K562 (cell line): ENCODE data around the gene ECT2. TPM values are rescaled to one million over a fixed set of nuclear protein-coding genes. Genes with fewer than 3 reads are reported as not detected.

ENCODE experiments used
- ATAC-seq: fragments of 200-7000 bp; cut with Tn5 transposase; 3 replicates; pipeline ENCODE4 v1.9.1; 2020; ENCODE audit warnings: moderate library complexity
- Bru-seq: library from RNA; stranded (reverse); fragments of 400-500 nt; gene quantifications from one replicate; lab custom pipeline; 2021; lab: Mats Ljungman, UMichigan
- BruChase-seq, 2 experiments: library from RNA; stranded (reverse); fragments of 400-500 nt; gene quantifications; one replicate each; lab custom pipeline; 2021; lab: Mats Ljungman, UMichigan
- BruUV-seq: library from RNA; stranded (reverse); fragments of 400-500 nt; replicated peaks from 2 replicates; lab custom pipeline; 2021; lab: Mats Ljungman, UMichigan
- CTCF ChIA-PET: fragments of 300-600 bp; formaldehyde crosslinking; extraction: SDS; loops from one replicate; lab custom pipeline; 2021; ENCODE audit warnings: low intra/inter-chr PET ratio; lab: Yijun Ruan, JAX
- POLR2A ChIA-PET: fragments of 300-600, 350-650 bp; sonication (Branson Sonifier 250); formaldehyde crosslinking; extraction: SDS; loops from one replicate; lab custom pipeline; 2021; ENCODE audit warnings: antibody characterized with exemption, inconsistent platforms; lab: Yijun Ruan, JAX
- DNase-seq, 4 experiments: peaks; one replicate each; pipeline versions ENCODE4 v3.0.0 to v3.0.0-alpha.2; 2011 to 2018; ENCODE audit warnings: low spot score in 3 of 4, mixed read lengths in 3 of 4; ENCODE audit errors: extremely low read depth in 1 of 4
- FAIRE-seq: peaks from 2 replicates; lab custom pipeline; 2011; peaks lifted over from hg19 to GRCh38; lab: Jason Lieb, UNC
- H2AFZ ChIP-seq: 2 replicates; pipeline ENCODE4 v1.6.0; 2011; ENCODE audit warnings: low read depth, low read length, control low read depth, inconsistent platforms
- H3K27ac ChIP-seq: fragments of 200-600 bp; 3 replicates; pipeline ENCODE4 v1.8.0; 2011; ENCODE audit warnings: low read depth, mild to moderate bottlenecking, control low read depth, inconsistent platforms, low read length, moderate library complexity, mixed read lengths; ENCODE audit errors: extremely low read depth
- H3K27me3 ChIP-seq, 2 experiments: fragments of 300-600 bp in 1 of 2; 2 replicates in 1 of 2; 3 replicates in 1 of 2; pipeline versions ENCODE4 v1.6.0 to v1.8.0; 2011; ENCODE audit warnings: inconsistent platforms in 2 of 2, low read length in 2 of 2, mild to moderate bottlenecking in 1 of 2, mixed read lengths in 1 of 2, moderate library complexity in 1 of 2; ENCODE audit not compliant: control insufficient read depth in 2 of 2, insufficient read depth in 2 of 2
- H3K36me3 ChIP-seq: fragments of 300-600 bp; 3 replicates; pipeline ENCODE4 v1.8.0; 2011; ENCODE audit warnings: mild to moderate bottlenecking, low read length, inconsistent platforms; ENCODE audit not compliant: control insufficient read depth, insufficient read depth
- H3K4me1 ChIP-seq, 2 experiments: fragments of 200-600 bp in 1 of 2; replicated peaks in 1 of 2; 2 replicates in 1 of 2; 3 replicates in 1 of 2; pipeline versions ENCODE4 v1.5.1 to v1.8.0; 2011; ENCODE audit warnings: inconsistent platforms in 2 of 2, low read length in 2 of 2, mild to moderate bottlenecking in 1 of 2, mixed read lengths in 1 of 2, moderate library complexity in 1 of 2; ENCODE audit not compliant: control insufficient read depth in 2 of 2, insufficient read depth in 2 of 2
- H3K4me2 ChIP-seq: 2 replicates; pipeline ENCODE4 v1.6.1; 2011; ENCODE audit warnings: low read length, control low read depth, inconsistent platforms, mixed read lengths; ENCODE audit not compliant: insufficient read depth
- H3K4me3 ChIP-seq: fragments of 200-600 bp; sonication (generic), shearing (Covaris generic); 2 replicates; pipeline ENCODE4 v1.5.1; 2016; ENCODE audit warnings: control low read depth, inconsistent platforms
- H3K79me2 ChIP-seq: fragments of 200-600 bp; 3 replicates; pipeline ENCODE4 v1.8.0; 2011; ENCODE audit warnings: low read length, inconsistent platforms; ENCODE audit not compliant: control insufficient read depth, insufficient read depth
- H3K9ac ChIP-seq, 2 experiments: 2 replicates each; pipeline versions ENCODE4 v1.6.0 to v1.6.1; 2011; ENCODE audit warnings: low read depth in 2 of 2, low read length in 2 of 2, control low read depth in 1 of 2, inconsistent platforms in 1 of 2, mild to moderate bottlenecking in 1 of 2, mixed read lengths in 1 of 2; ENCODE audit not compliant: insufficient read depth in 1 of 2
- H3K9me1 ChIP-seq: one replicate; pipeline ENCODE4 v1.6.0; 2011; ENCODE audit warnings: inconsistent platforms, mild to moderate bottlenecking, low read length, moderate library complexity; ENCODE audit not compliant: control insufficient read depth, insufficient read depth
- H3K9me3 ChIP-seq: replicated peaks from 2 replicates; pipeline ENCODE4 v1.5.1; 2011; ENCODE audit warnings: low read depth, low read length, inconsistent platforms; ENCODE audit not compliant: control insufficient read depth, insufficient read depth
- H4K20me1 ChIP-seq: replicated peaks from 2 replicates; pipeline ENCODE4 v1.6.1; 2011; ENCODE audit warnings: low read length, inconsistent platforms, mixed read lengths; ENCODE audit not compliant: control insufficient read depth, insufficient read depth
- ATF7 ChIP-seq: fragments of 450-650 bp; IDR thresholded peaks from 2 replicates; pipeline ENCODE4 v1.7.1; 2014; ENCODE audit warnings: mild to moderate bottlenecking, moderate library complexity
- EP300 ChIP-seq: IDR thresholded peaks from 2 replicates; pipeline ENCODE4 v1.6.1; 2012; ENCODE audit warnings: low read length, improper control_type of control experiment
- ETV1 ChIP-seq: fragments of 450-650 bp; conservative IDR thresholded peaks from 2 replicates; pipeline ENCODE4 v1.6.1; 2016; ENCODE audit warnings: missing genetic modification characterization, control low read depth, low read depth, missing compliant biosample characterization
- GATAD2B ChIP-seq: fragments of 450-650 bp; IDR thresholded peaks from 2 replicates; pipeline ENCODE4 v1.6.1; 2017; ENCODE audit warnings: mild to moderate bottlenecking, borderline replicate concordance
- HCFC1 ChIP-seq: IDR thresholded peaks from 2 replicates; pipeline ENCODE4 v1.6.1; 2012; ENCODE audit warnings: low read depth, low read length, improper control_type of control experiment
- PPARD ChIP-seq: fragments of 250-450 bp; sonication (Bioruptor Pico); IDR thresholded peaks from 2 replicates; pipeline ENCODE4 v1.8.0; 2022; ENCODE audit warnings: inconsistent platforms, mild to moderate bottlenecking, moderate library complexity
- SAFB2 ChIP-seq: fragments of 200-400 bp; formaldehyde crosslinking; IDR thresholded peaks from 2 replicates; pipeline ENCODE4 v1.6.1; 2018; ENCODE audit warnings: borderline replicate concordance, low read length, low read depth, moderate library complexity; ENCODE audit not compliant: severe bottlenecking
- TBP ChIP-seq: optimal IDR thresholded peaks from 2 replicates; pipeline ENCODE3; 2011; ENCODE audit warnings: low read depth, low read length, improper control_type of control experiment
- THRAP3 ChIP-seq: fragments of 450-650 bp; IDR thresholded peaks from 2 replicates; pipeline ENCODE4 v1.6.1; 2016; ENCODE audit warnings: mild to moderate bottlenecking, inconsistent platforms, borderline replicate concordance
- ZFP91 ChIP-seq: sonication (generic); formaldehyde crosslinking; IDR thresholded peaks from 2 replicates; pipeline ENCODE4 v1.8.0; 2022; ENCODE audit warnings: mild to moderate bottlenecking, missing genetic modification reagents
- ZNF133 ChIP-seq: fragments of 250-450 bp; sonication (Bioruptor Pico); IDR thresholded peaks from 2 replicates; pipeline ENCODE4 v1.4.0; 2020; ENCODE audit warnings: mild to moderate bottlenecking
- WGBS: fragments of 100-300 bp; shearing (Covaris generic); methylation state at CpG from one replicate; pipeline ENCODE4 v1.1.6; 2016; ENCODE audit warnings: low coverage, mixed read lengths; ENCODE audit not compliant: insufficient coverage; ENCODE audit errors: missing lambda C conversion rate; 5-methylcytosine and 5-hydroxymethylcytosine counted together
- in situ Hi-C: fragments of 300-500 bp; cut with MboI; formaldehyde crosslinking; loops from 4 replicates; pipeline ENCODE4 v1.15.0; 2018; ENCODE audit warnings: inconsistent platforms, mixed read lengths
- intact Hi-C: fragments of 100-400 bp; cut with micrococcal nuclease; formaldehyde crosslinking; loops from 2 replicates; pipeline ENCODE4 v1.14.2; 2022
- long read RNA-seq, 3 experiments: library from polyadenylated mRNA in 2 of 3; library from RNA in 1 of 3; unstranded in 2 of 3; stranded (forward) in 1 of 3; transcript quantifications; one replicate each; pipeline ENCODE4 v2.0.0, GENCODE V29; 2019 to 2022
- polyA minus RNA-seq, 3 experiments: library from RNA; depleted of rRNA, polyadenylated mRNA; stranded (reverse); fragments of >200 nt; gene quantifications; 2 replicates each; pipeline ENCODE4 v1.2.3, GENCODE V29; 2011
- polyA plus RNA-seq, 8 experiments: library from polyadenylated mRNA; depleted of rRNA in 4 of 8; stranded (reverse) in 5 of 8; unstranded in 3 of 8; fragments of >200 nt; fragmentation: Nextera tagmentation in 2 of 8; fragmentation: Illumina TruSeq in 1 of 8; extraction: Ambion mirVana in 2 of 8; extraction: Trizol in 1 of 8; gene quantifications; 2 replicates each; pipeline versions ENCODE4 v1.2.1 to v1.2.3, GENCODE V29; 2011 to 2014; ENCODE audit warnings: inconsistent platforms in 1 of 8, missing spikeins in 1 of 8
- total RNA-seq, 7 experiments: library from RNA; depleted of rRNA in 6 of 7; stranded (reverse); fragments of >200 nt in 6 of 7; fragmentation: Illumina TruSeq in 2 of 7; extraction: Trizol in 2 of 7; gene quantifications; 2 replicates each; pipeline versions ENCODE4 v1.2.1 to v1.2.3, GENCODE V29; 2011 to 2021; ENCODE audit warnings: low replicate concordance in 1 of 7

ECT2 gene, protein sequence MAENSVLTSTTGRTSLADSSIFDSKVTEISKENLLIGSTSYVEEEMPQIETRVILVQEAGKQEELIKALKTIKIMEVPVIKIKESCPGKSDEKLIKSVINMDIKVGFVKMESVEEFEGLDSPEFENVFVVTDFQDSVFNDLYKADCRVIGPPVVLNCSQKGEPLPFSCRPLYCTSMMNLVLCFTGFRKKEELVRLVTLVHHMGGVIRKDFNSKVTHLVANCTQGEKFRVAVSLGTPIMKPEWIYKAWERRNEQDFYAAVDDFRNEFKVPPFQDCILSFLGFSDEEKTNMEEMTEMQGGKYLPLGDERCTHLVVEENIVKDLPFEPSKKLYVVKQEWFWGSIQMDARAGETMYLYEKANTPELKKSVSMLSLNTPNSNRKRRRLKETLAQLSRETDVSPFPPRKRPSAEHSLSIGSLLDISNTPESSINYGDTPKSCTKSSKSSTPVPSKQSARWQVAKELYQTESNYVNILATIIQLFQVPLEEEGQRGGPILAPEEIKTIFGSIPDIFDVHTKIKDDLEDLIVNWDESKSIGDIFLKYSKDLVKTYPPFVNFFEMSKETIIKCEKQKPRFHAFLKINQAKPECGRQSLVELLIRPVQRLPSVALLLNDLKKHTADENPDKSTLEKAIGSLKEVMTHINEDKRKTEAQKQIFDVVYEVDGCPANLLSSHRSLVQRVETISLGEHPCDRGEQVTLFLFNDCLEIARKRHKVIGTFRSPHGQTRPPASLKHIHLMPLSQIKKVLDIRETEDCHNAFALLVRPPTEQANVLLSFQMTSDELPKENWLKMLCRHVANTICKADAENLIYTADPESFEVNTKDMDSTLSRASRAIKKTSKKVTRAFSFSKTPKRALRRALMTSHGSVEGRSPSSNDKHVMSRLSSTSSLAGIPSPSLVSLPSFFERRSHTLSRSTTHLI
- total RNA-seq (2011; cell fraction: chromatin; rRNA removed; ENCODE audit: low replicate concordance) = 23.1 and 105 TPM in 2 replicates
- total RNA-seq (2011; cell fraction: nucleolus; rRNA removed) = 12.8 and 20.9 TPM in 2 replicates
- 31.7 and 50.8 TPM in 2 replicates for total RNA-seq (2011; cell fraction: nucleoplasm; rRNA removed)
- total RNA-seq (2014; rRNA removed) = 24.0 and 26.0 TPM in 2 replicates
- total RNA-seq (2014; rRNA removed; fragmentation: Illumina TruSeq; extraction: Trizol) = 50.1 and 57.7 TPM in 2 replicates
- total RNA-seq (2015; rRNA removed; fragmentation: Illumina TruSeq; extraction: Trizol) = 44.1 and 46.0 TPM in 2 replicates
- total RNA-seq (2021) = 38.7 and 40.8 TPM in 2 replicates
- polyA plus RNA-seq (2011; rRNA removed) = 42.2 and 53.0 TPM in 2 replicates
- polyA plus RNA-seq (2011; cell fraction: cytosol; rRNA removed) = 5.8 and 11.8 TPM in 2 replicates
- polyA plus RNA-seq (2011; cell fraction: nucleus; rRNA removed) = 33.4 and 51.5 TPM in 2 replicates
- 19.3 and 20.5 TPM in 2 replicates for polyA plus RNA-seq (2012)
- 32.3 and 36.5 TPM in 2 replicates for polyA plus RNA-seq (2014; fragmentation: Illumina TruSeq; extraction: Trizol)
- polyA plus RNA-seq (2014; fragmentation: Nextera tagmentation; extraction: Ambion mirVana) = 10 to 100 TPM; 19.0 to 33.6 TPM
- 20.4 and 26.5 TPM in 2 replicates for polyA plus RNA-seq (2014; rRNA removed)
- polyA minus RNA-seq (2011; rRNA and poly(A)+ RNA removed) = 58.0 and 63.6 TPM in 2 replicates
- 19.6 and 28.1 TPM in 2 replicates for polyA minus RNA-seq (2011; cell fraction: cytosol; rRNA and poly(A)+ RNA removed)
- 40.1 and 71.8 TPM in 2 replicates for polyA minus RNA-seq (2011; cell fraction: nucleus; rRNA and poly(A)+ RNA removed)
- percentile 90 among the genes with signal in this experiment for Bru-seq, nascent RNA
- BruChase-seq, experiment 1, labeled RNA remaining after a 2-hour chase = percentile 96 among the genes with signal in this experiment
- BruChase-seq, experiment 2, labeled RNA remaining after a 6-hour chase = percentile 96 among the genes with signal in this experiment
- long read RNA-seq, experiment 1, full-length matches to known transcripts = 5 of 43 reads
- long read RNA-seq, experiment 1, partial matches to known transcripts = 29 of 43 reads
- long read RNA-seq, experiment 1, other reads (novel, unspliced or antisense) = 9 of 43 reads
- long read RNA-seq, experiment 2, partial matches to known transcripts = 0 of 15 reads
- long read RNA-seq, experiment 2, other reads (novel, unspliced or antisense) = 15 of 15 reads
- long read RNA-seq, experiment 3, full-length matches to known transcripts = 4 of 21 reads
- long read RNA-seq, experiment 3, partial matches to known transcripts = 12 of 21 reads
- long read RNA-seq, experiment 3, other reads (novel, unspliced or antisense) = 5 of 21 reads

GRCh38 chr3:172750368-172751174 lies at the start of gene ECT2:
ECT2 (plus strand) TSS chr3:172750726; CDS start chr3:172754531, 3,805 bp downstream.
- Histone ChIP-seq H3K4me3 (peak within 1 kb of the TSS; percentile 80), H3K27me3 (no peaks in the 10 kb centered on the region), H3K9me1 (no peaks in the 10 kb centered on the region), H3K4me1 (peaks cover 0 to 2% of the 10 kb centered on the region in 2 experiments; a peak in 2 of 5 replicates), H4K20me1 (no peaks in the 10 kb centered on the region), H3K36me3 (peaks cover 33% of the 10 kb centered on the region; the same call in 2 of the 3 replicates), H3K9ac (peak within 1 kb of the TSS; percentile 90 to 95), H3K27ac (peak within 1 kb of the TSS; percentile 88), H2AFZ (peak within 1 kb of the TSS; percentile 88), H3K9me3 (no peaks in the 10 kb centered on the region), H3K4me2 (peak within 1 kb of the TSS; percentile 83), H3K79me2 (peaks cover 49% of the 10 kb centered on the region)
- DNase-seq (peak; percentile 98 to 100 (median 98)), FAIRE-seq (peak; percentile 98), ATAC-seq (peak; percentile 99)
- in situ Hi-C loops (no loop called here), intact Hi-C loops (loop anchor here (1.0 kb wide), 1 partner anchor 77 kb away; no protein-coding TSS in a partner anchor)
- CTCF ChIA-PET = interaction anchor here (0.7 kb wide), 1 partner anchor 1810 kb away, joined by 4 read pairs; no protein-coding TSS in a partner anchor
- under 1% methylated on average over 45 of the region's 49 CpGs for WGBS
- TSS peak; percentile 69 for BruUV-seq
- POLR2A ChIA-PET = interaction anchor here (0.6 to 1.3 kb wide), 16 partner anchors 10 to 684 kb away, joined by 3 to 5 read pairs (median 4); partner anchors contain the start of gene NCEH1
- TF ChIP-seq ZFP91 (CRISPR knock-in tag) = peak; percentile 91
- no peak for TF ChIP-seq THRAP3
- no peak for TF ChIP-seq PPARD (CRISPR knock-in tag)
- peak; percentile 53 for TF ChIP-seq HCFC1
- TF ChIP-seq TBP = peak; percentile 80
- no peak for TF ChIP-seq SAFB2
- TF ChIP-seq EP300 = 0 out of 2 replicates have a peak, but pooled peaks have one; percentile 36
- TF ChIP-seq ATF7 = peak; percentile 86
- TF ChIP-seq ETV1 = peak; percentile 94
- peak; percentile 73; the same call in 1 of the 2 replicates for TF ChIP-seq GATAD2B
- no peak for TF ChIP-seq ZNF133
